Keratinocyte (primary cell): ENCODE data around the gene FHOD3. TPM values are rescaled to one million over a fixed set of nuclear protein-coding genes. Genes with fewer than 3 reads are reported as not detected.

ENCODE experiments used
- DNase-seq: peaks from one replicate; pipeline ENCODE4 v3.0.0-alpha.2; 2011; ENCODE audit warnings: low read depth, missing footprints, low spot score
- FAIRE-seq: peaks from 2 replicates; lab custom pipeline; 2011; peaks lifted over from hg19 to GRCh38; lab: Jason Lieb, UNC
- H2AFZ ChIP-seq: 2 replicates; pipeline ENCODE4 v1.6.0; 2012; ENCODE audit warnings: low read length, control low read depth, inconsistent platforms; ENCODE audit not compliant: control insufficient read depth
- H3K27ac ChIP-seq: 2 replicates; pipeline ENCODE4 v1.5.1; 2011; ENCODE audit warnings: low read length; ENCODE audit not compliant: control insufficient read depth, insufficient read depth
- H3K27me3 ChIP-seq: 3 replicates; pipeline ENCODE4 v1.6.0; 2011; ENCODE audit warnings: low read length; ENCODE audit not compliant: control insufficient read depth, insufficient read depth; ENCODE audit errors: extremely low read depth
- H3K36me3 ChIP-seq, 2 experiments: 2 replicates in 1 of 2; 3 replicates in 1 of 2; pipeline ENCODE4 v1.5.1; 2011; ENCODE audit warnings: low read length in 2 of 2, mild to moderate bottlenecking in 1 of 2; ENCODE audit not compliant: control insufficient read depth in 2 of 2, insufficient read depth in 2 of 2; ENCODE audit errors: extremely low read depth in 1 of 2
- H3K4me1 ChIP-seq: 3 replicates; pipeline ENCODE4 v1.5.1; 2011; ENCODE audit warnings: low read length; ENCODE audit not compliant: control insufficient read depth, insufficient read depth; ENCODE audit errors: extremely low read depth
- H3K4me2 ChIP-seq: 3 replicates; pipeline ENCODE4 v1.6.0; 2011; ENCODE audit warnings: low read depth, low read length; ENCODE audit not compliant: control insufficient read depth, insufficient read depth; ENCODE audit errors: extremely low read depth
- H3K4me3 ChIP-seq, 3 experiments: fragments of 200-600 bp in 1 of 3; sonication (generic) in 1 of 3; 2 replicates in 2 of 3; 3 replicates in 1 of 3; pipeline ENCODE4 v1.5.1; 2011 to 2016; ENCODE audit warnings: low read length in 3 of 3, mild to moderate bottlenecking in 3 of 3, control low read depth in 2 of 3, inconsistent platforms in 1 of 3, low read depth in 1 of 3, mixed read lengths in 1 of 3, mixed run types in 1 of 3, moderate library complexity in 1 of 3; ENCODE audit not compliant: control insufficient read depth in 2 of 3, insufficient read depth in 2 of 3; ENCODE audit errors: extremely low read depth in 1 of 3
- H3K79me2 ChIP-seq: 2 replicates; pipeline ENCODE4 v1.6.0; 2012; ENCODE audit warnings: low read length; ENCODE audit not compliant: control insufficient read depth, insufficient read depth
- H3K9ac ChIP-seq: 3 replicates; pipeline ENCODE4 v1.6.0; 2011; ENCODE audit warnings: low read length; ENCODE audit not compliant: control insufficient read depth, insufficient read depth; ENCODE audit errors: extremely low read depth
- H3K9me1 ChIP-seq: 3 replicates; pipeline ENCODE4 v1.6.0; 2011; ENCODE audit warnings: low read length; ENCODE audit not compliant: control insufficient read depth, insufficient read depth; ENCODE audit errors: extremely low read depth
- H3K9me3 ChIP-seq: 2 replicates; pipeline ENCODE4 v1.5.1; 2012; ENCODE audit warnings: low read depth, low read length; ENCODE audit not compliant: control insufficient read depth
- H4K20me1 ChIP-seq: 3 replicates; pipeline ENCODE4 v1.6.0; 2011; ENCODE audit warnings: low read length; ENCODE audit not compliant: control insufficient read depth, insufficient read depth; ENCODE audit errors: extremely low read depth
- EZH2 ChIP-seq: IDR thresholded peaks from one replicate; pipeline ENCODE4 v1.6.1; 2012; ENCODE audit warnings: inconsistent platforms, mild to moderate bottlenecking, low read length, moderate library complexity
- dilution Hi-C: fragments of 300-500 bp; cut with MboI; formaldehyde crosslinking; loops from one replicate; pipeline ENCODE4 v1.7.0; 2020; ENCODE audit warnings: low sequenced_read_pairs; ENCODE audit not compliant: extremely low pct_ligation_motif_present
- polyA plus RNA-seq, 5 experiments: library from polyadenylated mRNA; depleted of rRNA in 3 of 5; stranded (reverse) in 3 of 5; stranded (forward) in 1 of 5; unstranded in 1 of 5; fragments of >200 nt; gene quantifications; 1 replicate in 1 of 5; 2 replicates in 3 of 5; 3 replicates in 1 of 5; pipeline versions ENCODE4 v1.2.1 to v1.2.3, GENCODE V29; 2011 to 2012; ENCODE audit warnings: missing spikeins in 2 of 5, low read depth in 1 of 5, low replicate concordance in 1 of 5
- TF ChIP-seq, protein P1 (sequence below), 3 experiments: IDR thresholded peaks in 1 of 3; conservative IDR thresholded peaks in 1 of 3; optimal IDR thresholded peaks in 1 of 3; 2 replicates in 2 of 3; 3 replicates in 1 of 3; pipeline versions ENCODE3 to v1.5.1; 2011; ENCODE audit warnings: low read length in 3 of 3, mild to moderate bottlenecking in 3 of 3, moderate library complexity in 2 of 3, control low read depth in 1 of 3, inconsistent platforms in 1 of 3; ENCODE audit not compliant: insufficient read depth in 2 of 3; ENCODE audit errors: extremely low read depth in 1 of 3

Gene FHOD3
- polyA plus RNA-seq, 1 donor (not counting 4 experiments of a cell fraction or from before 2014, with no cell fraction given), result 7.7 TPM

DNA sequence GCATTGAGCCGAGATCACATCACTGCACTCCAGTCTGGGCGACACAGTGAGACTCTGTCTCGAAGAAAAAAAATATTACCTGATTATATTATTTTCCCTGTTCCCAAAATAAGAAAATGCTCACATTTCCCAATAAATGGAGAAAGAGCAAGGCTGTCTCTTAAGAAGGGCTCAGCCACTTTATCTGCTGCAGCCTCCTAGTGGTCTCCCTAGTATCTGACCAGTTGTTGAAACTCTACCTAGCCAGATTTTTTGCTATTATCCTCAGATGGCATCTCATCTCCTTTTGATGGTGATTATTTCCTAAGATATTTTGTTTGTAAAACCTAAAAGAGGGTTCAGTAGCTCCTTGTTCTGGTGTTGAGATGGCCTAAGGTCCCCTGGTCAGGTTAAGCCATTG, 417.0 kb downstream of the FHOD3 start:
- no peak overlapping the region for H3K27ac ChIP-seq
- FAIRE-seq, result no peak
- dilution Hi-C loops, result no loop called here
- no peaks in the 10 kb centered on the region for H3K27me3 ChIP-seq
- no peak for DNase-seq
- no peak overlapping the region for H3K4me3 ChIP-seq
- H4K20me1 ChIP-seq, result no peaks in the 10 kb centered on the region
- no peaks in the 10 kb centered on the region for H3K79me2 ChIP-seq
- no peaks in the 10 kb centered on the region for H3K9me1 ChIP-seq
- H3K9me3 ChIP-seq, result no peaks in the 10 kb centered on the region
- H3K9ac ChIP-seq, result no peak overlapping the region
- H3K4me2 ChIP-seq, result no peak overlapping the region
- TF ChIP-seq, protein P1, sequence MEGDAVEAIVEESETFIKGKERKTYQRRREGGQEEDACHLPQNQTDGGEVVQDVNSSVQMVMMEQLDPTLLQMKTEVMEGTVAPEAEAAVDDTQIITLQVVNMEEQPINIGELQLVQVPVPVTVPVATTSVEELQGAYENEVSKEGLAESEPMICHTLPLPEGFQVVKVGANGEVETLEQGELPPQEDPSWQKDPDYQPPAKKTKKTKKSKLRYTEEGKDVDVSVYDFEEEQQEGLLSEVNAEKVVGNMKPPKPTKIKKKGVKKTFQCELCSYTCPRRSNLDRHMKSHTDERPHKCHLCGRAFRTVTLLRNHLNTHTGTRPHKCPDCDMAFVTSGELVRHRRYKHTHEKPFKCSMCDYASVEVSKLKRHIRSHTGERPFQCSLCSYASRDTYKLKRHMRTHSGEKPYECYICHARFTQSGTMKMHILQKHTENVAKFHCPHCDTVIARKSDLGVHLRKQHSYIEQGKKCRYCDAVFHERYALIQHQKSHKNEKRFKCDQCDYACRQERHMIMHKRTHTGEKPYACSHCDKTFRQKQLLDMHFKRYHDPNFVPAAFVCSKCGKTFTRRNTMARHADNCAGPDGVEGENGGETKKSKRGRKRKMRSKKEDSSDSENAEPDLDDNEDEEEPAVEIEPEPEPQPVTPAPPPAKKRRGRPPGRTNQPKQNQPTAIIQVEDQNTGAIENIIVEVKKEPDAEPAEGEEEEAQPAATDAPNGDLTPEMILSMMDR (optimal IDR thresholded peaks at IDR 0.05 in 1 of 3, IDR thresholded peaks at IDR 0.05 in 1 of 3, conservative IDR thresholded peaks at IDR 0.05 in 1 of 3; ENCODE audit: extremely low read depth in 1 of 3, insufficient read depth in 2 of 3, low read length in 3 of 3), result peak in 2 of 3 experiments; percentile 5 to 12
- no peak for TF ChIP-seq EZH2
- no peak overlapping the region for H2AFZ ChIP-seq
- H3K4me1 ChIP-seq, result peaks cover 11% of the 10 kb centered on the region
- no peaks in the 10 kb centered on the region for H3K36me3 ChIP-seq

GRCh38 chr18:36717422-36718110, 420.1 kb downstream of the FHOD3 start:
- no peaks in the 10 kb centered on the region for H3K9me3 ChIP-seq
- no peak overlapping the region for H3K4me2 ChIP-seq
- FAIRE-seq, result no peak
- H3K9ac ChIP-seq, result no peak overlapping the region
- H2AFZ ChIP-seq, result no peak overlapping the region
- no peaks in the 10 kb centered on the region for H3K79me2 ChIP-seq
- TF ChIP-seq, protein P1 (optimal IDR thresholded peaks at IDR 0.05 in 1 of 3, IDR thresholded peaks at IDR 0.05 in 1 of 3, conservative IDR thresholded peaks at IDR 0.05 in 1 of 3; ENCODE audit: extremely low read depth in 1 of 3, insufficient read depth in 2 of 3, low read length in 3 of 3), result no peak
- no peak for TF ChIP-seq EZH2
- H3K4me3 ChIP-seq, result no peak overlapping the region
- H3K9me1 ChIP-seq, result no peaks in the 10 kb centered on the region
- no peaks in the 10 kb centered on the region for H4K20me1 ChIP-seq
- DNase-seq, result no peak
- H3K27me3 ChIP-seq, result no peaks in the 10 kb centered on the region
- H3K4me1 ChIP-seq, result no peaks in the 10 kb centered on the region
- no peaks in the 10 kb centered on the region for H3K36me3 ChIP-seq
- dilution Hi-C loops, result no loop called here
- H3K27ac ChIP-seq, result no peak overlapping the region
